T-cell (primary cell): ENCODE results near the gene COMMD7. TPM values are rescaled to one million over a fixed set of nuclear protein-coding genes. Genes with fewer than 3 reads are reported as not detected.
"Not testable (repeated sequence)": the region's sequence is repeated elsewhere in the genome, so short reads cannot be mapped to it uniquely, and the experiment has no call there.

Experiments
- ATAC-seq, 4 experiments: fragments of 200-7000 bp in 3 of 4; fragments of 150-1000 bp in 1 of 4; cut with Tn5 transposase; replicated peaks in 1 of 4; 1 replicate in 3 of 4; 2 replicates in 1 of 4; pipeline ENCODE4 v1.10.0; 2021; ENCODE audit warnings: moderate library complexity in 3 of 4, mild to moderate bottlenecking in 2 of 4, moderate number of reproducible peaks in 1 of 4
- CTCF ChIA-PET, 2 donors: fragments of 300-600 bp; sonication (Branson Sonifier 250); formaldehyde crosslinking; loops; one replicate each; lab custom pipeline; 2022; ENCODE audit warnings: antibody characterized with exemption in 2 of 2; lab: Charles Lee
- POLR2A ChIA-PET, 2 donors: fragments of 300-600 bp; sonication (Branson Sonifier 250); formaldehyde crosslinking; loops; one replicate each; lab custom pipeline; 2022; ENCODE audit warnings: antibody characterized with exemption in 2 of 2; lab: Charles Lee
- DNase-seq, 35 experiments: peaks; one replicate each; pipeline versions ENCODE4 v3.0.0 to v3.0.0-alpha.2; 2013 to 2023
- H3K27ac ChIP-seq: one replicate; pipeline ENCODE4 v1.5.1; 2013; ENCODE audit warnings: low read length
- H3K27me3 ChIP-seq, 2 experiments: replicated peaks in 1 of 2; 1 replicate in 1 of 2; 2 replicates in 1 of 2; pipeline versions ENCODE4 v1.6.1 to v1.7.0; 2013; ENCODE audit warnings: low read length in 1 of 2, mixed read lengths in 1 of 2; ENCODE audit not compliant: control insufficient read depth in 2 of 2, insufficient read depth in 2 of 2; ENCODE audit errors: extremely low read depth in 1 of 2
- H3K36me3 ChIP-seq, 2 donors: 1 replicate in 1 of 2; 2 replicates in 1 of 2; pipeline versions ENCODE4 v1.6.1 to v1.7.0; 2013; ENCODE audit warnings: low read length in 1 of 2; ENCODE audit not compliant: control insufficient read depth in 2 of 2, insufficient read depth in 1 of 2; ENCODE audit errors: extremely low read depth in 1 of 2
- H3K4me1 ChIP-seq, 2 experiments: 1 replicate in 1 of 2; 2 replicates in 1 of 2; pipeline versions ENCODE4 v1.6.1 to v1.7.0; 2013; ENCODE audit warnings: low read length in 2 of 2, mixed read lengths in 1 of 2; ENCODE audit not compliant: insufficient read depth in 2 of 2, control insufficient read depth in 1 of 2; ENCODE audit errors: extremely low read depth in 1 of 2
- H3K4me3 ChIP-seq, 2 donors: 1 replicate in 1 of 2; 2 replicates in 1 of 2; pipeline versions ENCODE4 v1.5.1 to v1.7.0; 2013; ENCODE audit warnings: mild to moderate bottlenecking in 2 of 2, low read length in 1 of 2, moderate library complexity in 1 of 2; ENCODE audit not compliant: control insufficient read depth in 1 of 2; ENCODE audit errors: extremely low read depth in 1 of 2
- H3K9me3 ChIP-seq: 2 replicates; pipeline ENCODE4 v1.7.0; 2013
- H3K27ac Mint-ChIP-seq, 2 donors: one replicate each; pipeline ENCODE4 v1.8.0; 2020 to 2021; ENCODE audit warnings: mild to moderate bottlenecking in 2 of 2, mixed read lengths in 2 of 2
- H3K27me3 Mint-ChIP-seq, 2 donors: one replicate each; pipeline ENCODE4 v1.8.0; 2021 to 2022; ENCODE audit warnings: mixed read lengths in 2 of 2
- H3K36me3 Mint-ChIP-seq: one replicate; pipeline ENCODE4 v1.8.0; 2021; ENCODE audit warnings: mixed read lengths
- H3K4me1 Mint-ChIP-seq, 3 donors: one replicate each; pipeline ENCODE4 v1.8.0; 2020 to 2022; ENCODE audit warnings: mixed read lengths in 3 of 3, mild to moderate bottlenecking in 1 of 3
- H3K4me3 Mint-ChIP-seq, 3 donors: one replicate each; pipeline ENCODE4 v1.8.0; 2020 to 2022; ENCODE audit warnings: mild to moderate bottlenecking in 3 of 3, mixed read lengths in 3 of 3, moderate library complexity in 3 of 3
- H3K9me3 Mint-ChIP-seq, 3 donors: one replicate each; pipeline ENCODE4 v1.8.0; 2020 to 2022; ENCODE audit warnings: mixed read lengths in 3 of 3
- WGBS: methylation state at CpG from one replicate; pipeline ENCODE4 v1.1.5; 2013; ENCODE audit warnings: missing lambda C conversion rate; ENCODE audit not compliant: insufficient coverage; 5-methylcytosine and 5-hydroxymethylcytosine counted together
- total RNA-seq, 35 experiments: library from RNA in 6 of 35; stranded (reverse) in 6 of 35; fragments of 120-200 nt in 1 of 35; gene quantifications; one replicate each; pipeline versions ENCODE4 v1.2.1 to v1.2.4 and lab custom pipeline; 2013 to 2026

The COMMD7 gene
- total RNA-seq, 5 donors from 2014 or later (not counting 1 experiment from before 2014, with no cell fraction given), result 35.5 to 48.1 (median 37.4) TPM

DNA sequence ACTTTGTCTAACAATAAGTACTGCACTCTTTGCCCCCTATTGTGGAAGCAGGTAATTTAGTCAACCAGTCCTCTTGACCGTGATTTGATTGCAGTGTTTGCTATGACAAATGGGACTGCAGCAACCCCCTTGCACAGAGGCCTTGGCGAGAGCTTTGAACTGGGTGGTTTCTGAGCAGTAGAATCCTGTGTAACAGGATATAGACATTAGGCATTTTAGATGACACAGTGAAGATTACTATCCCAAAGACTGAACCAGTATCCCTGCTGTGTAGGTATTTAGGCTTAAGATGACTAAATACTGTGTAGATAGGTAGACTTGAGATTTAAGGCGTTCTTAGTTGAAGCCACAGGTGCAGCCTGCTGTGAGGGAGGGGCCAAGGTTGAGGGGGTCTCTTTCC, 28.8 kb upstream of the COMMD7 start:
- Mint-ChIP-seq H3K27ac (peak overlapping the region; percentile 27 to 79), H3K9me3 (no peaks in the 10 kb centered on the region), H3K4me1 (peaks cover 23 to 30% (median 27%) of the 10 kb centered on the region in 3 donors), H3K36me3 (no peaks in the 10 kb centered on the region), H3K27me3 (no peaks in the 10 kb centered on the region), H3K4me3 (no peak overlapping the region)
- POLR2A ChIA-PET, result no interaction called here
- Histone ChIP-seq H3K27me3 (no peaks in the 10 kb centered on the region), H3K4me1 (peaks cover 14 to 17% of the 10 kb centered on the region in 2 experiments), H3K4me3 (no peak overlapping the region), H3K36me3 (no peaks in the 10 kb centered on the region), H3K27ac (no peak overlapping the region), H3K9me3 (no peaks in the 10 kb centered on the region)
- peak in 1 of 4 experiments; percentile 57 for ATAC-seq
- no peak for DNase-seq
- 100% methylated on average over 1 of the region's 3 CpGs for WGBS
- CTCF ChIA-PET, result no interaction called here

DNA sequence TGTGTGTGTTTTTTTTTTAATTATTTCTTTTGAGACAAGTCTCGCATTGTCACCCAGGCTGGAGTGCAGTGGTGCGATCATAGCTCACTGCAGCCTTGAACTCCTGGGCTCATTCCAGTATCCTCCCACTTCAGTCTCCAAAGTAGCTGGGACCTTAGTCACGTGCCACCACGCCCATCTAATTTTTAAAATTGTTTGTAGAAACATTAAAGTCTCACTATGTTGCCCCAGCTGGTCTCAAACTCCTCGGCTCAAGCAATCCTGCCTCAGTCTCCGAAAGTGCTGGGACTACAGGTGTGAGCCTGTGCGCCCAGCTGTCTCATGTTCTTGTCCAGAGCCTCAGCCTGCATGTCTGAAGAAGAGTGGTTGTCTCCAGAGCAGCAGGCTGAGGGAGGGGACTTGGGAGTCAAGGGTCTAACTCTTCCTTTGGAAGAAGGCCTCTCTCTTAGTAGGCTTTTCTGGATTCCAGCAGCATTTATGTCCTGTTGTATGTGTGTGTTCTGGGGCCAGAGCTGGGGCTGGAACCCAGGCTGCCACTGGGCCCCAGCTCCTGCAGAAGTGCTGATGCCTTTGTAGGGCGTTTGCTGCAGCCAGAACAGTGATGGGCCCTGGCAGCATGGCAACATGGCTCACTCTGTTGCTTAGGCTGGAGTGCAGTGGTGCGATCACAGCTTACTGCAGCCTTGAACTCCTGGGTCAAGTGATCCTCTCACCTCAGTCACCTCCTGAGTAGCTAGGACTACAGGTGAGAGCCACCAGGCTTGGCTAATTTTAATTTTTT, 24.3 kb upstream of the COMMD7 start:
- 88% methylated on average over 7 of the region's 9 CpGs for WGBS
- Mint-ChIP-seq H3K27me3 (no peaks in the 10 kb centered on the region), H3K36me3 (no peaks in the 10 kb centered on the region), H3K4me1 (peaks cover 22 to 24% (median 23%) of the 10 kb centered on the region in 3 donors), H3K9me3 (no peaks in the 10 kb centered on the region), H3K27ac (no peak overlapping the region), H3K4me3 (no peak overlapping the region)
- Histone ChIP-seq H3K4me1 (peaks cover 13 to 21% of the 10 kb centered on the region in 2 experiments), H3K27ac (no peak overlapping the region), H3K9me3 (no peaks in the 10 kb centered on the region), H3K36me3 (no peaks in the 10 kb centered on the region), H3K4me3 (no peak overlapping the region), H3K27me3 (peaks cover 0 to 5% of the 10 kb centered on the region in 2 experiments)
- DNase-seq, result no peak
- CTCF ChIA-PET, result interaction anchor here in 1 of 2 donors (1.4 kb wide), 1 partner anchor 11 kb away, joined by 4 read pairs; no protein-coding TSS in a partner anchor
- no peak for ATAC-seq
- POLR2A ChIA-PET, result no interaction called here

DNA sequence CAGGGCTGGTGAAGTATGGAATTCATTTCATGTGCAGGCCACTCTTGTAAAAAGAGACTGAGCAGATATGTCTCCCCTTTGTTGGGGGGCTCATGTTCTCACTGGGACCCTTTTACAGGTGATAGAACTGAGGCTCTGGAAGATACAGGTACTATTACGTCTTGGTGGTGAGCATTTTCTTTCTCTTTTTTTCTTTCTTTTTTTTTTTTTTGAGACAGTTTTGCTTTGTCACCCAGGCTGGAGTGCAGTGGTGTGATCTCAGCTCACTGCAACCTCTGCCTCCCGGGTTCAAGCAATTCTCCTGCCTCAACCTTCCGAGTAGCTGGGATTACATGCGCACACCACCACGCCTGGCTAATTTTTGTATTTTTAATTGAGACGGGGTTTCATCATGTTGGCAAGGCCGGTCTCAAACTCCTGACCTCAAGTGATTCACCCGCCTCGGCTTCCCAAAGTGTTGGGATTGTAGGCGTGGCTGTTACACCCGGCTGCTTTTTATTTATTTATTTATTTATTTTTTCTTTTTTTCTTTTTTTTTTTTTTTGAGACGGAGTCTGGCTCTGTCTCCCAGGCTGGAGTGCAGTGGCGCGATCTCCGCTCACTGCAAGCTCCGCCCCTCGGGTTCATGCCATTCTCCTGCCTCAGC, 22.1 kb upstream of the COMMD7 start:
- Histone ChIP-seq H3K27me3 (peaks cover 0 to 10% of the 10 kb centered on the region in 2 experiments), H3K4me1 (peaks cover 0 to 20% of the 10 kb centered on the region in 2 experiments)
- H3K4me3 Mint-ChIP-seq, H3K4me3 ChIP-seq, ATAC-seq, H3K27ac Mint-ChIP-seq, H3K9me3 Mint-ChIP-seq, H3K36me3 ChIP-seq, H3K27ac ChIP-seq, DNase-seq, H3K27me3 Mint-ChIP-seq, H3K36me3 Mint-ChIP-seq, POLR2A ChIA-PET, H3K9me3 ChIP-seq: not testable (repeated sequence)
- 71% methylated on average over 5 of the region's 17 CpGs for WGBS
- CTCF ChIA-PET, result interaction anchor here (0.6 to 1.0 kb wide), 4 partner anchors 24 to 1151 kb away, joined by 3 to 4 read pairs (median 4); no protein-coding TSS in a partner anchor
- H3K4me1 Mint-ChIP-seq, result peaks cover 10 to 13% (median 12%) of the 10 kb centered on the region in 3 donors

DNA sequence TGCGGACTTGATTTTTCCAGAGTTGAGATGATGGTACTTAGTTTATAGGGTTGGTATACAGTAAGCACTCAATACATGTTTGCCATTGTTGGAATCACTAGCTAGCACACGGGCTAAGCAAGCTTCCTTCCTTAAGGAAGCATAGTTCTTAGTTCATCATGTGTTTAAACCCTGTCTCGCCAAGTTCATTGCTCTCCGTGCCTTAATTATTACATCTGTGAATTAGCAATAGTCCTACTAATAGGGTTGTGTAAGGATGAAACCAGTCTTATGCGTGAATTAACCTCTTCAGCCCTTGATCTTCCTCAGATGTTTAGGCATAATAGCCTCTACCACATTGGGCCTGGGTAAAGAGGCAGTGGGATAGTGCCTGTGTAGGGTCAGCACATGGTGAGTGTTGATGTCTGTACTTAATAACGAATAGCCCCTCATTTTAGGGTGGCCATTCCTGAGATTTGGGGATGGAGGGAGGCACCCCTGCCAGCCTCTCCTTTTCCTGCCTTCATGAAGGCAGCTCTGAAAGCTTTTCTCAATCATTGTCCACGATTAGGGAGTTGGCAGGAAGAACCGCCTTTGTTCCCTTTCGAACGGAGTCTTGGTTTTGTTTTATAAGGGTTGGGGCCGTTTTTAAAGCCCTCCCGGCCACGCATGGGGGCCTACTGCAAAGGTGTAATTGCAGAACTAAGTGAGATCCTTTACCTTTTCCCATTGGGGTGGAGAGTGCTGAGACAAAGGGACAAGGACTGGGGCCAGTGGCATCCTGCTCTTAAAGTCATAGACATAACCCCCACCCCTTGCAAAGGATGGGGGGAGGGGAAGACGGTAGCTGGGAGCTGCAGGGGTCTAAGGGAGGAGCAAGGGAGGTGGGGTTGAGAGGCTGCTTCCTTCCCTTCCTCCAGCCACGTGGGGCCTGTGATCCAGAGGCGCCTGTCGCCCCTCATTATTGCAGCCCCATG, 21.0 kb upstream of the COMMD7 start:
- Mint-ChIP-seq H3K36me3 (no peaks in the 10 kb centered on the region), H3K4me3 (peak overlapping the region; percentile 39 to 85 (median 62)), H3K9me3 (no peaks in the 10 kb centered on the region), H3K4me1 (peaks cover 10 to 13% (median 12%) of the 10 kb centered on the region in 3 donors), H3K27ac (no peak overlapping the region), H3K27me3 (no peaks in the 10 kb centered on the region)
- ChIA-PET CTCF (interaction anchor here (0.6 to 3.1 kb wide), 4 partner anchors 14 to 1122 kb away, joined by 3 to 11 read pairs (median 4); no protein-coding TSS in a partner anchor), POLR2A (interaction anchor here in 1 of 2 donors (0.5 kb wide), 1 partner anchor 26 kb away, joined by 4 read pairs; no protein-coding TSS in a partner anchor)
- ATAC-seq (no peak), DNase-seq (no peak)
- Histone ChIP-seq H3K36me3 (no peaks in the 10 kb centered on the region), H3K27ac (no peak overlapping the region), H3K9me3 (no peaks in the 10 kb centered on the region), H3K27me3 (peaks cover 0 to 10% of the 10 kb centered on the region in 2 experiments), H3K4me3 (no peak overlapping the region), H3K4me1 (peaks cover 0 to 20% of the 10 kb centered on the region in 2 experiments)
- WGBS, result 66% methylated on average over 3 of the region's 17 CpGs

DNA sequence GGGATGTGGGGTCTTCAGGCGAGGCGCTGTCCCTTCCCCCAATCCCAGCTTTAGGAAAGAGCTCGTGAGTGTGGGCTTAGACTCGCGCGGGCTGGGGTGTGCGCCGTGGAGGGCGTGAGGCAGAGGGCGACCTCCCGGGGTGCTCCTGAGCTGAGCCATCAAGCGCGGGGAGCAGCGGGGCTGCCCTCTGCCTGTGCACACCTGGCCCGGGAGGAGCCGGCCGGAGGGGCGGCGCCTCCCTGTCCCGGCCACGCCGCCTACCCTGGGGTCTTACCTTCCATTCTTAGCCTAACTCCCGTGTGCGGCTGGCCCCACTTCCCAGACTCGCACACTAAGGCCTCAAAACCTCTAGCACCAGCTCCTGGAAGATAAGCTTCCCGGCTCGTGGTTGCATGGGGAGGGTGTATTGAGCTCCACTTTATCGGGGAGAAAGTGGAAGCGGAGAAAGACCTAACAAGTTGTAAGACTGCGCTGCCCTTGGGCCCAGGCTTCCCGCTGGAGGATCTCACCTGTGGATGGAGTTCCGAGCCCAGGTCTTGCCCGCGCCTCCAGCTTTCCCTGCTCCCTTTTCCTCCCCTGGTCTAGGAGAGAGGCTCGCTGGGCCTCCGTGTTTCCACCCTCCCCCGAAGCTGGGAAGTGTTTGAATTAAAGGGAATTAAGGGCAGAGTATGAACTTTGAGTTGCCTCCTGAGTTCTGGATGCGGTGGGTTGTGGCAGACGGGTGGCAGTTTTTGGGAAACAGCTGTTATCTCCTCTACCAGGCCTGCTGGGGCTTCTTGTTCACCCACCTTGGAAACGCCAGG, 20.1 kb upstream of the COMMD7 start:
- Histone ChIP-seq H3K27me3 (peaks cover 0 to 10% of the 10 kb centered on the region in 2 experiments), H3K4me3 (peak overlapping the region; percentile 56 to 61), H3K36me3 (no peaks in the 10 kb centered on the region), H3K4me1 (peaks cover 0 to 20% of the 10 kb centered on the region in 2 experiments), H3K27ac (no peak overlapping the region), H3K9me3 (no peaks in the 10 kb centered on the region)
- DNase-seq (peak in 4 of 35 experiments; percentile 6 to 31 (median 12)), ATAC-seq (peak in 2 of 4 experiments; percentile 25 to 56)
- WGBS, result 37% methylated on average over 20 of the region's 40 CpGs
- ChIA-PET CTCF (interaction anchor here (0.6 to 3.1 kb wide), 7 partner anchors 15 to 583 kb away, joined by 3 to 11 read pairs (median 3); partner anchors contain the start of gene COMMD7 (in 1 of the 2)), POLR2A (interaction anchor here (0.5 kb wide), 2 partner anchors 26 kb away, joined by 3 to 4 read pairs; no protein-coding TSS in a partner anchor)
- Mint-ChIP-seq H3K27me3 (no peaks in the 10 kb centered on the region), H3K27ac (no peak overlapping the region), H3K9me3 (no peaks in the 10 kb centered on the region), H3K4me3 (peak overlapping the region; percentile 79 to 85 (median 84)), H3K4me1 (peaks cover 10 to 13% (median 12%) of the 10 kb centered on the region in 3 donors), H3K36me3 (no peaks in the 10 kb centered on the region)
